HAP-1 (cell line): ENCODE results near the gene KIDINS220.
"Not testable (repeated sequence)": the region's sequence is repeated elsewhere in the genome, so short reads cannot be mapped to it uniquely, and the experiment has no call there.

Experiments used
- DNase-seq, 2 experiments: peaks; one replicate each; pipeline ENCODE4 v3.0.0-alpha.2; 2016 to 2020; ENCODE audit warnings: low spot score in 2 of 2
- H3K27me3 ChIP-seq: fragments of 250-450 bp; sonication (Bioruptor Pico); 2 replicates; pipeline ENCODE4 v1.5.1; 2020; ENCODE audit warnings: low read depth, mild to moderate bottlenecking, moderate library complexity
- H3K36me3 ChIP-seq: fragments of 250-450 bp; sonication (Bioruptor Pico); replicated peaks from 2 replicates; pipeline ENCODE4 v1.5.1; 2020; ENCODE audit warnings: mild to moderate bottlenecking
- H3K4me1 ChIP-seq: fragments of 250-450 bp; sonication (Bioruptor Pico); 2 replicates; pipeline ENCODE4 v1.5.1; 2020; ENCODE audit warnings: mild to moderate bottlenecking
- H3K4me3 ChIP-seq: fragments of 250-450 bp; sonication (Bioruptor Pico); 2 replicates; pipeline ENCODE4 v1.5.1; 2020; ENCODE audit warnings: mild to moderate bottlenecking, moderate library complexity
- H3K9me3 ChIP-seq: fragments of 250-450 bp; sonication (Bioruptor Pico); 2 replicates; pipeline ENCODE4 v1.5.1; 2020; ENCODE audit warnings: mild to moderate bottlenecking, moderate library complexity
- in situ Hi-C: fragments of 300-500 bp; cut with MboI; formaldehyde crosslinking; loops from 3 replicates; pipeline ENCODE4 v1.14.3; 2020; ENCODE audit warnings: low sequenced_read_pairs, inconsistent platforms, mixed read lengths

KIDINS220 gene

GRCh38 chr2:8737571-8738175 lies 99.7 kb downstream of the KIDINS220 start:
- no peaks in the 10 kb centered on the region for H3K27me3 ChIP-seq
- no peaks in the 10 kb centered on the region for H3K9me3 ChIP-seq
- no peak for DNase-seq
- H3K4me3 ChIP-seq: no peak overlapping the region
- peaks cover 9% of the 10 kb centered on the region for H3K36me3 ChIP-seq
- in situ Hi-C loops: no loop called here
- no peaks in the 10 kb centered on the region for H3K4me1 ChIP-seq

DNA sequence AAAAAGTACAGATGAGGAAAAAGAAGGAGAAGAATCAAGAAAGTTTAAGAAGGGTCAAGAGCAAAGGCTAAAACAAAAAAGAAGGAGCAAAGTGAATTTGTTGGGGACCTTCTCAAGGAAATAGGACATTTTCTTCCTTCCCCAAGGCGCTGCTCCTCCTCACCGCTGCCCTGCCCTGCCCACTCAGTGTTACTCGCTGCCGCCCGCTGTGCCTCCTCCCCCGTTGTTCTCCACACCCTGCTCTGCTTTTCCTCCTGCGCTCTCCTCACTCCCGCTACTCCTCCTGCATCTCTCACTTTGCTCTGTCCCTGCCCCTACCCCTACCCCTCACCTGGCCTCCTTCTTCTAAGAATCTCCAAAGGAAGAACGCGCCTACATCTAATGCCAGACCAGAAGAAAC lies 104.8 kb downstream of the KIDINS220 start:
- H3K27me3 ChIP-seq: no peaks in the 10 kb centered on the region
- no peak for DNase-seq
- no peaks in the 10 kb centered on the region for H3K9me3 ChIP-seq
- H3K4me3 ChIP-seq: no peak overlapping the region
- in situ Hi-C loops: no loop called here
- peaks cover 18% of the 10 kb centered on the region for H3K36me3 ChIP-seq
- H3K4me1 ChIP-seq: no peaks in the 10 kb centered on the region

DNA sequence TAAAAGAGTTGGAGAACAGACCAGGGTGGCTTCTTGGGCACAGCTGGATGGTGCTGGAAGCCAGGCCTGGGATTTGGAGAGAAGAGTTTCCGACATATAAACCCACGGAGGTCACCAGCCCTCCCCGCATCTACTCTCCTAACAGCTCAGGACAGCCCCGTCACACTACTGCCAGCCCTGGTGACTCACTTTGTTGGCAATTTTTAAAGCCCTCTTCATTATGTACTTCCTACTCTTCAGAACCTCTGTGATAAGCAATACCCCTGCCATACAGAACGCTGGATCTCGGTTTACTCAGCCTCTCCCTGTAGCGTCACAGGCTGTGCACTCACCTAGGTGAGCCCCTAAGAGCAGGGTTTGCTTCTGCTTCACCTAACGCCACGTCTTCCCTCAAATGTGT lies 107.5 kb downstream of the KIDINS220 start:
- no peaks in the 10 kb centered on the region for H3K27me3 ChIP-seq
- H3K4me1 ChIP-seq: no peaks in the 10 kb centered on the region
- no peak overlapping the region for H3K4me3 ChIP-seq
- peaks cover 18% of the 10 kb centered on the region for H3K36me3 ChIP-seq
- no peak for DNase-seq
- in situ Hi-C loops: no loop called here
- no peaks in the 10 kb centered on the region for H3K9me3 ChIP-seq

- H3K4me1 ChIP-seq, H3K27me3 ChIP-seq, H3K4me3 ChIP-seq, H3K9me3 ChIP-seq, DNase-seq, in situ Hi-C loops: not testable (repeated sequence)
- H3K36me3 ChIP-seq: peaks cover 18% of the 10 kb centered on the region
Observed at GRCh38 chr2:8729101-8729500, 108.3 kb downstream of the KIDINS220 start.

DNA sequence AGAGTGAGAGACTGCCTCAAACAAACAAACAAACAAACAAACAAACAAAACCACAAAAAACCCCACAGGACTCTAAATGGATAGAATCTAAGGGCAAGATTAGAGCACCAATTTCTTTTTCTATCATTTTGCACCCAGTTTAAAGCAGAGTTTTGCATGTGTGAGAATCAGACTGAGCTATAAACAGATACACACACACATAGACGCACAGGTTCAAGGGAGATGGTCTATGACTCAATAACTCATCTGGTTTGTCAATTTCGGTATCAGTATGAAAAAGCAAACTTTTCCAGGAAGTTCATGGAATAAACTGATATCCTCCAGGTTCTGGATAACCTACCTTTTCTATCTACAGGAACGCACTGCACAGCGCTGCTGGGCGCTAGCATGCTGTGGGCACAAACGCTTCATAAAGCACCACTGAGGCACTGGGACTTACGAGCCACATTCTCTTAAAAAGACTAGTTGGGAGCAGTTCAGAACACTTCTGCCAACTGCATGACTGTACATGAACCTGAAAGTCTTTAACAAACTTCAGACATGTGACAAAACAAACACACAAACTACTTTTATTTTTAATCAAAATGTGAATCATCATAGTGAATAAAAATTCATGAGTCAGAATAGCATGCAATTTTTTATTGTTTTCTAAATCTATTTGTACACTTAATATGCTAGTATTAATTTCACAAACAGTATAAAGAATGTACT lies 109.0 kb downstream of the KIDINS220 start:
- H3K4me1 ChIP-seq: no peaks in the 10 kb centered on the region
- DNase-seq: no peak
- H3K4me3 ChIP-seq: no peak overlapping the region
- no peaks in the 10 kb centered on the region for H3K9me3 ChIP-seq
- peaks cover 16% of the 10 kb centered on the region for H3K36me3 ChIP-seq
- in situ Hi-C loops: no loop called here
- H3K27me3 ChIP-seq: no peaks in the 10 kb centered on the region

DNA sequence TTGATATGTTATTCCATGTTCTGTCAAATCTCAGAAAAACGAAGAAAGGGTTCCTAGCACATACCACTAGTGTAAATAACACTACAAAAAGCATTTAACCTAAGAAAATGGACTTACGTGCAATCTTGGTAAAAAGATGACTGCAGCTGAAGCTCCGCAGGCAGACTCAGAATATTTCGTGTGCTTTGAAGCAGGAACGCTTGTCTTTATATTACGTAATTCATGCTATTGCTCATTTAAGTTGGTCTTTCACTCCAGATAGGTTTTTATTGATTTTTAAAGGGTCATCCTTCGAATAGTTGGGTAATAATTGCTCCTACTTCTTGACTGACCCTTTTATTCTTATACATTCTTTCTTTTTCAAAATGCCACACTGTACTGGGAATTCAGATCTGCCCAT lies 111.6 kb downstream of the KIDINS220 start:
- Histone ChIP-seq H3K4me1 (no peaks in the 10 kb centered on the region), H3K4me3 (no peak overlapping the region), H3K27me3 (no peaks in the 10 kb centered on the region), H3K9me3 (no peaks in the 10 kb centered on the region), H3K36me3 (peaks cover 4% of the 10 kb centered on the region)
- in situ Hi-C loops: no loop called here
- no peak for DNase-seq

DNA sequence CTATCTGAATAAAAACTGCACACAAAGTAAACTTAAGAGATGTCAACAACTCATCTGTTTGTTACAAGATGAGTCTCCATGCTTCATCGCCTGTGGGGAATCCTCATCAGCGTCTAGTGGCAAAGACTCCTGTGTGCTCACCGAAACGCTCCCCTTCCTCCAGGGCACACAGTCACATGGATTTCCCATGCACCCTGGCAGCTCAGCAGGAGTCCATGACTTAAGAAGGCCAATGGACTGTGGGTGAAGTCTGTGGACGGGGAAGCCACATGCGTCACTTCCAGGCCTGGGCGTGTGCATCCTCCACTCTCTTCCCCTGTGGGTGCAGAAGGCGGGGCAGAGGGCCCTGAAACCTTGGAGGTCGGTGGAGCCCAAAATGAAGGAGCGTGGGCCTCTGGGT lies 114.4 kb downstream of the KIDINS220 start:
- no peaks in the 10 kb centered on the region for H3K4me1 ChIP-seq
- H3K36me3 ChIP-seq: no peaks in the 10 kb centered on the region
- DNase-seq: no peak
- in situ Hi-C loops: no loop called here
- no peaks in the 10 kb centered on the region for H3K9me3 ChIP-seq
- no peaks in the 10 kb centered on the region for H3K27me3 ChIP-seq
- H3K4me3 ChIP-seq: no peak overlapping the region

DNA sequence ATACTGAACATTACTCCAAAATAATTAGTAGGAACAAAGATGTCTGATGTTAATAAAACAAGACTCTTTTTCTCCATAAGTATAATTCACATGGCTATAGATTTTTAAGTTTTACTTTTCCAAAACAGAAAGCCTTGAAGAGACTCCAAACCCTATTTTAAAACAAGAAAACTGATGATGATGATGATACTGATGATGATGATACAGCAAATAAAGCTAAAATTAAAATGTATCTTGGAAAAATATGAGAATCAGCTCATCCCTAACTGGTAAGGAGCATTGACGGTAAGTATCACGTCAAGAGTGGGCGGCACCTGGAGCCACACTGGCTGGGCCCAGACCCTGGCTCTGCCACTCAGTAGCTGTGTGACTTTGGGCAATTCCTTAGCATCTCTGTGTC lies 116.0 kb downstream of the KIDINS220 start:
- in situ Hi-C loops: no loop called here
- no peaks in the 10 kb centered on the region for H3K27me3 ChIP-seq
- no peak overlapping the region for H3K4me3 ChIP-seq
- no peaks in the 10 kb centered on the region for H3K4me1 ChIP-seq
- no peaks in the 10 kb centered on the region for H3K36me3 ChIP-seq
- DNase-seq: no peak
- H3K9me3 ChIP-seq: no peaks in the 10 kb centered on the region

DNA sequence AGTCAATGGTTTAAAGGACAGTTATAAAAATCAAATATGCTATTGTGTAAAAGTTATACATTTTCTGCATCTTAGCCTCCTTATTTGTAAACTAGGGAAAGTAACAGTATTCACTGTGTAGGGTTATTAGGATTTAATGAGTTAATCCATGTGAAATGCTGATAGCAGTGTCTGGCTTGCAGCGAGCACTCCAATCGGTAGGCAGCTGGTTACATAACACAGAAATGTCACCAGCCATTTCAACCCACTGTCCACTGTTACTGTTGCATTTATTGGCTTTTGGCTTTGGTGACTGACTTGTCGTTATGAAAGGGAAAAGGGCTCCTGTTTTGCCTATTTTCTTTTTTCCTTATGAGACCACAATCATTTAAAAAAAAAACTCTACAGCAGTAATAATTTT lies 116.7 kb downstream of the KIDINS220 start:
- no peak overlapping the region for H3K4me3 ChIP-seq

DNA sequence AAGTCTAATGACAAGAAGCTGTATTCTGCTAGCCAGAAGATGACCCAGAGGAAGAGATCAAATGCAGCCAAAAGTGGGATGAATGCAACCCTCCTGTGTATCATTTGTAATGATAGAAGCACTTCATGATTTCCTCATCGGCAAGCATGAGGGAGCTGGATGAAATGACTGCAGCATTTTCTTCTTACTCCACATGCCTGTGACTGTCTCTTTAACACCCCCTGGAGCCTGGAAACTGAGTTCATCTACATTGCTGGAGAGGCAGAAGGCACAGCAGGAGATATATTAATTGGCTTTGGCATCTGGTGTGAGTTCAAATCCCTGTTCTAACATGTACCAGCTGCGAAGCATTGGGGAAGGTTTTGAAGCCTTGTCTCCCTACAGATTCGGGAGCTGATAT lies 117.9 kb downstream of the KIDINS220 start:
- H3K4me3 ChIP-seq: no peak overlapping the region
- H3K27me3 ChIP-seq: no peaks in the 10 kb centered on the region
- H3K9me3 ChIP-seq: peaks cover 3% of the 10 kb centered on the region; the same call in 1 of the 2 replicates
- H3K4me1 ChIP-seq: no peaks in the 10 kb centered on the region
- no peaks in the 10 kb centered on the region for H3K36me3 ChIP-seq
- no peak for DNase-seq
- in situ Hi-C loops: no loop called here

More for the DNA sequence above, 116.7 kb downstream of the KIDINS220 start:
- no peaks in the 10 kb centered on the region for H3K36me3 ChIP-seq
- no peaks in the 10 kb centered on the region for H3K27me3 ChIP-seq
- no peaks in the 10 kb centered on the region for H3K4me1 ChIP-seq
- in situ Hi-C loops: no loop called here
- no peak for DNase-seq
- peaks cover 1% of the 10 kb centered on the region; the same call in 1 of the 2 replicates for H3K9me3 ChIP-seq

DNA sequence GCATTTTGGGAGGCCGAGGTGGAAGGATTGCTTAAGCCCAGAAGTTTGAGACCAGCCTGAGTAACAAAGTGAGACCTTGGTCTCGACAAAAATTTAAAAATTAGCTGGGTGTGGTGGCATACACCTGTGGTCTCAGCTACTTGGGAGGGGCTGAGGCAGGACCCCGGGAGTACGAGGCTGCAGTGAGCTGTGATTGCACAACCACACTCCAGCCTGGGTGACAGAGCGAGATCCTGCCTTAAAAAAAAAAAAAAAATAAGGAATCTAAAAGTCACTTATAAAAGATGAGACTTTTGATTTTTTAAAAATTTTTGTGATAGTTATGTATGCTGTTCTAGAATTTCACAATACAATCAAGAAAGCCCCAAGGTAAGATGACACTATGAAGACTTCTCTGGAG lies 122.4 kb downstream of the KIDINS220 start:
- Histone ChIP-seq H3K4me3 (no peak overlapping the region), H3K36me3 (no peaks in the 10 kb centered on the region), H3K4me1 (no peaks in the 10 kb centered on the region), H3K27me3 (no peaks in the 10 kb centered on the region), H3K9me3 (peaks cover 3% of the 10 kb centered on the region; the same call in 1 of the 2 replicates)
- DNase-seq: no peak
- in situ Hi-C loops: no loop called here

GRCh38 chr2:8714283-8714682 lies 123.1 kb downstream of the KIDINS220 start:
- Histone ChIP-seq H3K4me3 (no peak overlapping the region), H3K36me3 (no peaks in the 10 kb centered on the region), H3K4me1 (no peaks in the 10 kb centered on the region), H3K27me3 (no peaks in the 10 kb centered on the region), H3K9me3 (peaks cover 3% of the 10 kb centered on the region; the same call in 1 of the 2 replicates)
- in situ Hi-C loops: no loop called here
- no peak for DNase-seq

DNA sequence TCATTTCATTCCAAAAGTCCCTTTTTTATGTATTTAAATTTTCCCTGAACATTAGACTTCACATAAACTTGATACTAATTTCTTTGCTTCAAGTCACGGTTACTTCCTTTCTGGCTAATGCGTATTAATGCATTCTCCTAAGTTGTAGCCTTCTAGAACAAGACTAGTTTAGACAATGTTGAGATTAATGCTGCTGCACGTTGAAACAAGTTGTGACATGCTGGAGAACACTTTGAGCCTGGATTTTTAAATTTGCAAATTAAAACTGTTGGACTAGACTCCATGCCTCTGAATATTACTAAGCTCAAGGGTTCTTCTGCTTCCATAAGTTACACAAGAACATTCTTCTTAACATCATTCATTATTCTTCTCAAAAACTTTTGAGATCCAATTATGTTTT lies 126.5 kb downstream of the KIDINS220 start:
- H3K9me3 ChIP-seq: peaks cover 3% of the 10 kb centered on the region; the same call in 1 of the 2 replicates
- H3K4me1 ChIP-seq: peaks cover 4% of the 10 kb centered on the region
- H3K36me3 ChIP-seq: no peaks in the 10 kb centered on the region
- no peaks in the 10 kb centered on the region for H3K27me3 ChIP-seq
- in situ Hi-C loops: no loop called here
- no peak for DNase-seq
- H3K4me3 ChIP-seq: no peak overlapping the region

- H3K9me3 ChIP-seq: no peaks in the 10 kb centered on the region
- H3K27me3 ChIP-seq: no peaks in the 10 kb centered on the region
- DNase-seq: no peak
- peaks cover 11% of the 10 kb centered on the region for H3K4me1 ChIP-seq
- no peak overlapping the region for H3K4me3 ChIP-seq
- in situ Hi-C loops: no loop called here
- no peaks in the 10 kb centered on the region for H3K36me3 ChIP-seq
Observed at GRCh38 chr2:8709611-8710010, 127.8 kb downstream of the KIDINS220 start.
